Common myeloid progenitor, CD34-positive (primary cell): Measurements from ENCODE around the gene PAFAH1B1.
"Not testable (repeated sequence)": the region's sequence is repeated elsewhere in the genome, so short reads cannot be mapped to it uniquely, and the experiment has no call there.

ENCODE experiments used
- CTCF ChIA-PET: fragments of 350-600 bp; sonication (Branson Sonifier 250); formaldehyde crosslinking; loops from one replicate; lab custom pipeline; 2021; ENCODE audit warnings: antibody characterized with exemption; lab: Charles Lee
- POLR2A ChIA-PET: fragments of 350-600 bp; sonication (Branson Sonifier 250); formaldehyde crosslinking; loops from one replicate; lab custom pipeline; 2021; ENCODE audit warnings: antibody characterized with exemption; lab: Charles Lee
- DNase-seq, 3 donors: peaks; one replicate each; pipeline versions ENCODE4 v3.0.0 to v3.0.0-alpha.2; 2013
- H3K27ac ChIP-seq, 2 experiments: 1 replicate in 1 of 2; 2 replicates in 1 of 2; pipeline ENCODE4 v1.7.0; 2013; ENCODE audit warnings: inconsistent platforms in 2 of 2, low read length in 2 of 2, mild to moderate bottlenecking in 2 of 2, low read depth in 1 of 2, moderate library complexity in 1 of 2; ENCODE audit not compliant: severe bottlenecking in 2 of 2, insufficient read depth in 1 of 2, poor library complexity in 1 of 2
- H3K27me3 ChIP-seq, 5 experiments: replicated peaks in 2 of 5; 1 replicate in 3 of 5; 2 replicates in 2 of 5; pipeline versions ENCODE4 v1.6.1 to v1.7.0; 2013; ENCODE audit warnings: low read length in 4 of 5, mild to moderate bottlenecking in 2 of 5, moderate library complexity in 2 of 5, inconsistent platforms in 1 of 5; ENCODE audit not compliant: insufficient read depth in 5 of 5, control insufficient read depth in 4 of 5
- H3K36me3 ChIP-seq, 4 experiments: 1 replicate in 2 of 4; 2 replicates in 2 of 4; pipeline versions ENCODE4 v1.6.1 to v1.7.0; 2013; ENCODE audit warnings: low read length in 3 of 4, control low read depth in 1 of 4, mild to moderate bottlenecking in 1 of 4; ENCODE audit not compliant: control insufficient read depth in 4 of 4, insufficient read depth in 4 of 4
- H3K4me1 ChIP-seq, 4 experiments: 1 replicate in 3 of 4; 2 replicates in 1 of 4; pipeline versions ENCODE4 v1.6.1 to v1.7.1; 2013; ENCODE audit warnings: low read length in 3 of 4, mild to moderate bottlenecking in 3 of 4, control low read depth in 1 of 4, inconsistent platforms in 1 of 4, moderate library complexity in 1 of 4; ENCODE audit not compliant: control insufficient read depth in 4 of 4, insufficient read depth in 4 of 4; ENCODE audit errors: control extremely low read depth in 1 of 4
- H3K4me3 ChIP-seq, 7 experiments: 1 replicate in 4 of 7; 2 replicates in 3 of 7; pipeline versions ENCODE4 v1.5.1 to v1.7.0; 2013; ENCODE audit warnings: mild to moderate bottlenecking in 7 of 7, low read length in 6 of 7, moderate library complexity in 6 of 7, inconsistent platforms in 2 of 7, low read depth in 2 of 7, control low read depth in 1 of 7; ENCODE audit not compliant: insufficient read depth in 4 of 7, control insufficient read depth in 1 of 7; ENCODE audit errors: extremely low read depth in 1 of 7
- H3K9me3 ChIP-seq, 5 experiments: 1 replicate in 4 of 5; 2 replicates in 1 of 5; pipeline versions ENCODE4 v1.6.1 to v1.7.1; 2013; ENCODE audit warnings: low read length in 4 of 5, mild to moderate bottlenecking in 2 of 5, inconsistent platforms in 1 of 5, low read depth in 1 of 5, moderate library complexity in 1 of 5; ENCODE audit not compliant: control insufficient read depth in 4 of 5, insufficient read depth in 2 of 5; ENCODE audit errors: control extremely low read depth in 1 of 5
- WGBS: methylation state at CpG from one replicate; pipeline ENCODE4 v1.1.5; 2013; ENCODE audit not compliant: insufficient coverage; 5-methylcytosine and 5-hydroxymethylcytosine counted together

The PAFAH1B1 gene

DNA sequence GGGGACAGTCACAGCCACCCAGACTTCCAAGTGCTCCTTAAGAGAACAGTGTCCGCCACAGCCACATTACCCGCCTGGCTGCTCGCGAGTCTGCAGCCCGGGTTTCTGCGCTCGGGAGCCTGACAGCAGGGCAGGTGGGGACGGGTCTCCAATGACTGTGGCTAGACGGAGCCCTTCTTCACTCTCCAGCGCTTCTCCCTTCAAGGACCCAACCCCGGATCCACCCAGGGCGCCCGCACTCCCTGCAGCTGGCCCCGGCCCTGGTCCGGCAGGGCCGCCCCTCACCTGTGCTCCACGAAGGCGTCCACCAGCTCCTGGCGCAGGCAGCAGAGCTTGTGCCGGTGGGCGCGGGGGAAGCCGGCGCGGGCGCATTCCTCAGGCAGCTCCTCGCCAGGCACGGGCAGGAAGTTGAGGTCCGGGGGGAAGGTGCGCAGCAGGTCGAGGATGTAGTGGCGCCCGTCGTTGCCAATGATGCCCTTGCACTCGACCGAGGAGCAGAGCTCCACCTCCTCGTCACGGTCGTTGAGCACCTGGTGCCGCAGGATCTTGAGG, 104.2 kb downstream of the PAFAH1B1 start:
- DNase-seq = no peak
- CTCF ChIA-PET = no interaction called here
- H3K4me3 ChIP-seq = no peak overlapping the region
- no peaks in the 10 kb centered on the region for H3K4me1 ChIP-seq
- peaks cover 3 to 88% (median 66%) of the 10 kb centered on the region in 4 experiments for H3K36me3 ChIP-seq
- no peak overlapping the region for H3K27ac ChIP-seq
- 98% methylated on average over 40 of the region's 40 CpGs for WGBS
- POLR2A ChIA-PET = no interaction called here
- no peaks in the 10 kb centered on the region for H3K27me3 ChIP-seq
- no peaks in the 10 kb centered on the region for H3K9me3 ChIP-seq

DNA sequence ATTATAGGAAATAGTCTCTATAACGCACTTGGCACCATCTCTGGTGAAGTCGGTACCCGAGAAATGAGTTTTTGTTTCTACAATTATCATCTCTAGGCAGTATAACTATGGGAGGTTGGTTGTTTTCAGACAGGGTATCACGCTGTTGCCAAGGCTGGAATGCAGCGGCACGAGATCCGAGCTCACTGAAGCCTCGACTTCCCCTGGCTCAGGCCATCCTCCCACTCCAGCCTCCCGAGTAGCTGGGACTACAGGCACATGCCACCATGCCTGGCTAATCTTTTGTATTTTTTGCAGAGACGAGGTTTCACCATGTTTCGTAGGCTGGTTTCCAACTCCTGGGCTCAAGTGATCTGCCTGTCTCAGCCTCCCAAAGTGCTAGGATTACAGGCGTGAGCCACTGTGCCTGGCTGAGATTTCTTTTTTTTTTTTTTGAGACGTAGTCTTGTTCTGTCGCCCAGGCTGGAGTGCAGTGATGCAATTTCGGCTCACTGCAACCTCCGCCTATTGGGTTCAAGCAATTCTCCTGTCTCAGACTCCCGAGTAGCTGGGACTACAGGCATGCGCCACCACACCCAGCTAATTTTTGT, 105.9 kb downstream of the PAFAH1B1 start:
- H3K9me3 ChIP-seq, H3K4me1 ChIP-seq, H3K27ac ChIP-seq, DNase-seq, H3K4me3 ChIP-seq, CTCF ChIA-PET, H3K27me3 ChIP-seq: not testable (repeated sequence)
- H3K36me3 ChIP-seq = peaks cover 0 to 89% (median 64%) of the 10 kb centered on the region in 4 experiments
- POLR2A ChIA-PET = interaction anchor here (0.9 kb wide), 1 partner anchor 10 kb away, joined by 3 read pairs; no protein-coding TSS in a partner anchor
- 96% methylated on average over 14 of the region's 18 CpGs for WGBS

DNA sequence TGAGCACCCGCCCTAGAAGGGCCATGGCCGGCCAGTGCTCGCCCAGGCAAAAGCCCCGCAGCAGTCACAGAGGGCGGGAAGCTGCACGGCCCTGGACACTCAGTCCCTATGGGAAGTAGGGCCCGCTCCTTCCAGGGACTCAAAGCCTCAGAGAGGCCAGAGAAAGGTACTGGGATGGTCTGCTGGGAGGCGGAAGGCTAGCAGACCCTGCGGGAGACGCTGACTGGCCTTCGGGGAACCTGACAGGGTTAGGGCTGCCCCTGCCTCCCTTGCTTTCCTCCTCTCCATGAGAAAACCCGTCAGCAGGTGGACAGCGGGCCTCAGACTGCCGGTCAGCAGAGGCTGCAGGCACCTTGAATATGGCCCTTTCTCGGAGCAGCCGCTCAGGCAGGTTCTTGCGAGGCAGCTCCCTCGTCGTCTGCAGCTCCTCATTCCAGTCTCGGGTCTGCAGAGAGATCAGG, 106.6 kb downstream of the PAFAH1B1 start:
- WGBS = 97% methylated on average over 20 of the region's 20 CpGs
- CTCF ChIA-PET = interaction anchor here (0.7 kb wide), 1 partner anchor 317 kb away, joined by 3 read pairs; no protein-coding TSS in a partner anchor

DNA sequence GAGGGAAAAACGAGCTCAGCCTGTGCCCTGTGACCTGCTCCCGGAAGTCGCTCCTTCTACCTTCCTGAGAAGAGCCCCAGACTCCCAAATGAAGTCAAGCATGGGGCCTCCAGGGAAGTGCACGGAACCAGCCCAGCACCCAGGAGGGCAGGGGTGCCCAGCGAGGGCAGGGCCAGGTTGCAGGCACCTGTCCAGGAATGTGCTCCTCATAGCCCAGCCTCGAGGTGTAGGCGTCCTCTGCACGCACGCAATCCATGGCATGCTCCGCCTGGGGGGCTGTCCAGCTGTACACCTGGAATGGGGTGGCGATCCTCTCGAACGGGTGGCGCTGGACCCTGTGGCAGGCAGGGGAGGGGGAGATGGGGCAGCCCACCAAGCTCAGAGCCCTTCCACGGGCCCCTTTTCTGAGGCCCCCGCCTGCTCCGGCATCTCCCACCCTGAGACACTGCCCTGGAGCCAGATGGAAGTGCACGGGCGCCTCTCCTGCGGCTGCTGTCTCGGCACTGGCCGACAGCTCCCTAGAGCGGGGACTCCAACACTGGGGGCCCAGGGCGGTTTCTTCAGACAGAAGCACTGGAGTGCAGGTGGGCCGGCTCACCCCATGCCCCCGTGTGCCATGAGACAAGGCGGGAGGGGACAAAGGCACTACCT, 107.2 kb downstream of the PAFAH1B1 start:
- H3K27ac ChIP-seq = no peak overlapping the region
- peaks cover 3 to 86% (median 61%) of the 10 kb centered on the region in 4 experiments for H3K36me3 ChIP-seq
- no peaks in the 10 kb centered on the region for H3K9me3 ChIP-seq
- H3K4me1 ChIP-seq = no peaks in the 10 kb centered on the region
- WGBS = 94% methylated on average over 27 of the region's 27 CpGs
- no peaks in the 10 kb centered on the region for H3K27me3 ChIP-seq
- POLR2A ChIA-PET = interaction anchor here (0.5 to 0.9 kb wide), 2 partner anchors 9 to 1812 kb away, joined by 3 read pairs; no protein-coding TSS in a partner anchor
- DNase-seq = no peak
- CTCF ChIA-PET = interaction anchor here (0.7 kb wide), 1 partner anchor 317 kb away, joined by 3 read pairs; no protein-coding TSS in a partner anchor
- H3K4me3 ChIP-seq = no peak overlapping the region

More for the DNA sequence above, 106.6 kb downstream of the PAFAH1B1 start:
- Histone ChIP-seq H3K36me3 (peaks cover 3 to 89% (median 64%) of the 10 kb centered on the region in 4 experiments), H3K4me1 (no peaks in the 10 kb centered on the region), H3K9me3 (no peaks in the 10 kb centered on the region), H3K27ac (no peak overlapping the region), H3K27me3 (no peaks in the 10 kb centered on the region), H3K4me3 (no peak overlapping the region)
- DNase-seq = no peak
- POLR2A ChIA-PET = interaction anchor here (0.9 kb wide), 1 partner anchor 9 kb away, joined by 3 read pairs; no protein-coding TSS in a partner anchor

DNA sequence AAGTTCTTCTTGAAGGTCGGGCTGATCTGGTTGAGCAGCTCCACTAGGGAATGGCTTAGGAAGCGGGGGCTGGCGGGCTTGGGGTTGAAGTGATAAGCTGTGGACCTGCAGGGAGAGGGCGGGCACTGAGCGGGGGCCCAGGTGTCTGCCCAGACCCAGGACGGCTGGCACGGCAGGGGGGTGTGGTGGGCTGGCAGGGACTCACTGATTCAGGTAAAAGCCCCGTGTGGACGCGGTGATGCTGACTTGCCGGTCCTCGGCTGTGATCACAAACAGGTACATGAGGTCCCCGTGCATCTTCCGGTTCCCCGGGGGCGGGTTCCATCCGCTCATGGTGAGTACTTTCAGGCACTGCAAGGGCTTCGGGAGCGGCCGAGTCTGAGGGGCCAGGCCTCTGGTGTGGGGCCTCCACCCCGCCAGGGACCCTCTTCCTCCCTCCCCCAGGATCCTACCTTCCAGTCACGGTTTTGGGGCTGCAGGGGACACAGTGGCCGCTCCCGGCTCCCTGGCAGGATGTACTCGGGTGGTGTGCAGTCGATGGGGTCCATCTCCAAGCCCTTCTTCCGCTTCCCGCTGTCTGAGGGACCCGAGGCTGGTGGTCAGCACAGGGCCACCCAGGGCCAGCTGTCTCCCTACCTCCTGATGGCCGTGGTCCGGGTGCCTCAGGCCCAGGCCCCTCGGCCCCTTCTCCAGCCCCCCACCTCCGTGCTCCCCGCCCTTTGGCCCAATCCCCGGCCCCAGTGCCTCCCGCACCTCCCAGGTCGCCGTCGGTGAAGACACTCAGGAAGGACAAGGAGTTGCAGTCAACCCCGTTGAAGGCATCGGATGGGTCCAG, 107.9 kb downstream of the PAFAH1B1 start:
- H3K27ac ChIP-seq = no peak overlapping the region
- no peaks in the 10 kb centered on the region for H3K4me1 ChIP-seq
- no peaks in the 10 kb centered on the region for H3K27me3 ChIP-seq
- no peak for DNase-seq
- ChIA-PET CTCF (no interaction called here), POLR2A (interaction anchor here (0.5 kb wide), 1 partner anchor 1813 kb away, joined by 3 read pairs; no protein-coding TSS in a partner anchor)
- peaks cover 3 to 83% (median 56%) of the 10 kb centered on the region in 4 experiments for H3K36me3 ChIP-seq
- WGBS = 96% methylated on average over 39 of the region's 41 CpGs
- H3K9me3 ChIP-seq = no peaks in the 10 kb centered on the region
- H3K4me3 ChIP-seq = no peak overlapping the region

DNA sequence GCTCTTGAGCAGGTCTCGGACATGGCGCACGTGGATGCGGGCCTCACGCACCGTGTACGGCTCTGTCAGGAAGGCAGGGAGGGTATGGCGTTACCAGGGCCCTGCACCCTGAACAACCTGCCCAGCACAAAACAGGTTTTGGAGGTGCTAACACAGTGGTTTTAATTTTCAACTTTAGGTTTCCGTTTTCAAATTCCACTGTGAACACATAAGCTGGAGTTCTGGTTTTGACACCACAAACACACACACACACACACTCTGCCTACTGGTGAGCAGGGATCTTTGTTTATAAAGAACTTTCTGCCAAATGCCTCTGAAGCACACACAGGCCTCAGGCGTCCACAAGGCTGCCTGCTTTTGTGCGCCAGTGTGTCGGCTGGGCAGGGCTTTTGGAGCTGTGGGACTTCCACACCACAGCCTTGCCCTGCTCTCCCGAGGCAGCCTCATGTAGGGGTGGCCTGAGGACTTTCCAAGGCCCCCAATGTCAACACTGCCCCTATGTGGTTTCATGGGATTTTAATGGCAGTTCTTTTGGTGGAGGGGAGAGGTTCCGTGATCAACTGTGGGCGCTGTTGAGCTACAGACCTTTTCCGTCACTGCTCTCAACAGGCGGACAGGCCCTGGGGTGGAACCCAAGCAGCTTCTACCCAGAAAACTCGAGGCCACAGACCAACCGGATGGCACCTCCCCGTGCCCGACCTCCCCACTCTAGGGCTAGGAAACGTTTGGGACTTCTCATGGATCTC, 108.7 kb downstream of the PAFAH1B1 start:
- Histone ChIP-seq H3K4me3 (no peak overlapping the region), H3K36me3 (peaks cover 3 to 86% (median 50%) of the 10 kb centered on the region in 4 experiments), H3K4me1 (no peaks in the 10 kb centered on the region), H3K27ac (no peak overlapping the region), H3K27me3 (no peaks in the 10 kb centered on the region), H3K9me3 (no peaks in the 10 kb centered on the region)
- CTCF ChIA-PET = interaction anchor here (0.5 kb wide), 1 partner anchor 117 kb away, joined by 4 read pairs; no protein-coding TSS in a partner anchor
- WGBS = 97% methylated on average over 20 of the region's 22 CpGs
- no peak for DNase-seq
- POLR2A ChIA-PET = no interaction called here
